Measurements from ENCODE around the gene PIN1.

Gene PIN1

GRCh38 chr19:9863759-9864158 is 28.6 kb downstream of the PIN1 start:
- no peak overlapping the region for H3K27ac ChIP-seq (ENCODE audit: low read depth, low read length, poor library complexity, severe bottlenecking)
- H3K9ac ChIP-seq (ENCODE audit: low read length), result no peak overlapping the region
- H3K79me2 ChIP-seq (ENCODE audit: insufficient read depth, low read length), result no peaks in the 10 kb centered on the region
- TF ChIP-seq EZH2 (IDR thresholded peaks at IDR 0.05; ENCODE audit: borderline replicate concordance, low read length), result no peak
- no peak for TF ChIP-seq CTCF (IDR thresholded peaks at IDR 0.05; ENCODE audit: low read length)
- H3K27me3 ChIP-seq (ENCODE audit: insufficient read depth, low read length), result no peaks in the 10 kb centered on the region; the same call in 1 of the 2 replicates
- no peaks in the 10 kb centered on the region for H3K4me1 ChIP-seq (ENCODE audit: insufficient read depth, low read length, severe bottlenecking)
- H4K20me1 ChIP-seq (ENCODE audit: insufficient read depth, low read length), result no peaks in the 10 kb centered on the region
- no peaks in the 10 kb centered on the region for H3K36me3 ChIP-seq (ENCODE audit: insufficient read depth, low read length)
- H2AFZ ChIP-seq (ENCODE audit: low read length), result no peak overlapping the region
- H3F3A ChIP-seq (ENCODE audit: insufficient read depth, low read length), result no peaks in the 10 kb centered on the region
- H3K9me3 ChIP-seq (ENCODE audit: low read length), result no peaks in the 10 kb centered on the region
- no peak overlapping the region for H3K4me2 ChIP-seq (ENCODE audit: low read length)
- H3K9me2 ChIP-seq (ENCODE audit: low read depth, low read length), result no peaks in the 10 kb centered on the region
- no peak overlapping the region for H3K4me3 ChIP-seq (ENCODE audit: low read depth, low read length, poor library complexity, severe bottlenecking)

- H3K4me3 ChIP-seq (ENCODE audit: low read depth, low read length, poor library complexity, severe bottlenecking), result no peak overlapping the region
- H3K79me2 ChIP-seq (ENCODE audit: insufficient read depth, low read length), result no peaks in the 10 kb centered on the region
- no peaks in the 10 kb centered on the region; the same call in 1 of the 2 replicates for H3K27me3 ChIP-seq (ENCODE audit: insufficient read depth, low read length)
- TF ChIP-seq CTCF (IDR thresholded peaks at IDR 0.05; ENCODE audit: low read length) (no peak), EZH2 (IDR thresholded peaks at IDR 0.05; ENCODE audit: borderline replicate concordance, low read length) (no peak)
- no peaks in the 10 kb centered on the region for H3K9me3 ChIP-seq (ENCODE audit: low read length)
- H3K4me1 ChIP-seq (ENCODE audit: insufficient read depth, low read length, severe bottlenecking), result no peaks in the 10 kb centered on the region
- no peaks in the 10 kb centered on the region for H3K9me2 ChIP-seq (ENCODE audit: low read depth, low read length)
- H4K20me1 ChIP-seq (ENCODE audit: insufficient read depth, low read length), result no peaks in the 10 kb centered on the region
- H3K36me3 ChIP-seq (ENCODE audit: insufficient read depth, low read length), result no peaks in the 10 kb centered on the region
- no peak overlapping the region for H3K27ac ChIP-seq (ENCODE audit: low read depth, low read length, poor library complexity, severe bottlenecking)
- no peaks in the 10 kb centered on the region for H3F3A ChIP-seq (ENCODE audit: insufficient read depth, low read length)
- no peak overlapping the region for H3K4me2 ChIP-seq (ENCODE audit: low read length)
- H3K9ac ChIP-seq (ENCODE audit: low read length), result no peak overlapping the region
- no peak overlapping the region for H2AFZ ChIP-seq (ENCODE audit: low read length)
Observed at GRCh38 chr19:9865732-9866501, 30.8 kb downstream of the PIN1 start.

- H3K4me3 ChIP-seq (ENCODE audit: low read depth, low read length, poor library complexity, severe bottlenecking), result no peak overlapping the region
- no peak for TF ChIP-seq CTCF (IDR thresholded peaks at IDR 0.05; ENCODE audit: low read length)
- TF ChIP-seq EZH2 (IDR thresholded peaks at IDR 0.05; ENCODE audit: borderline replicate concordance, low read length), result no peak
Observed at GRCh38 chr19:9868983-9869617, 34.0 kb downstream of the PIN1 start.

More at GRCh38 chr19:9868983-9869617, 34.0 kb downstream of the PIN1 start:
- H2AFZ ChIP-seq (ENCODE audit: low read length), result no peak overlapping the region
- H3K27me3 ChIP-seq (ENCODE audit: insufficient read depth, low read length), result no peaks in the 10 kb centered on the region
- H3K9ac ChIP-seq (ENCODE audit: low read length), result no peak overlapping the region
- no peaks in the 10 kb centered on the region for H3K79me2 ChIP-seq (ENCODE audit: insufficient read depth, low read length)
- H3K4me1 ChIP-seq (ENCODE audit: insufficient read depth, low read length, severe bottlenecking), result no peaks in the 10 kb centered on the region
- no peaks in the 10 kb centered on the region for H3K36me3 ChIP-seq (ENCODE audit: insufficient read depth, low read length)
- no peaks in the 10 kb centered on the region for H4K20me1 ChIP-seq (ENCODE audit: insufficient read depth, low read length)
- no peak overlapping the region for H3K4me2 ChIP-seq (ENCODE audit: low read length)
- no peaks in the 10 kb centered on the region for H3F3A ChIP-seq (ENCODE audit: insufficient read depth, low read length)
- H3K9me3 ChIP-seq (ENCODE audit: low read length), result no peaks in the 10 kb centered on the region
- no peak overlapping the region for H3K27ac ChIP-seq (ENCODE audit: low read depth, low read length, poor library complexity, severe bottlenecking)
- no peaks in the 10 kb centered on the region for H3K9me2 ChIP-seq (ENCODE audit: low read depth, low read length)
